D721Med (cell line): ENCODE measurements around the gene RNU7-1.

Experiments
- DNase-seq: peaks from one replicate; pipeline ENCODE4 v3.0.0; 2011; ENCODE audit warnings: low spot score; ENCODE audit not compliant: insufficient read length
- FAIRE-seq: peaks from 2 replicates; lab custom pipeline; 2011; peaks lifted over from hg19 to GRCh38; lab: Jason Lieb, UNC
- TF ChIP-seq, protein P1 (sequence below): IDR thresholded peaks from 2 replicates; pipeline ENCODE4 v1.5.1; 2012; ENCODE audit warnings: mild to moderate bottlenecking, control low read depth; ENCODE audit not compliant: insufficient read depth; ENCODE audit errors: missing control alignments

RNU7-1 gene

DNA sequence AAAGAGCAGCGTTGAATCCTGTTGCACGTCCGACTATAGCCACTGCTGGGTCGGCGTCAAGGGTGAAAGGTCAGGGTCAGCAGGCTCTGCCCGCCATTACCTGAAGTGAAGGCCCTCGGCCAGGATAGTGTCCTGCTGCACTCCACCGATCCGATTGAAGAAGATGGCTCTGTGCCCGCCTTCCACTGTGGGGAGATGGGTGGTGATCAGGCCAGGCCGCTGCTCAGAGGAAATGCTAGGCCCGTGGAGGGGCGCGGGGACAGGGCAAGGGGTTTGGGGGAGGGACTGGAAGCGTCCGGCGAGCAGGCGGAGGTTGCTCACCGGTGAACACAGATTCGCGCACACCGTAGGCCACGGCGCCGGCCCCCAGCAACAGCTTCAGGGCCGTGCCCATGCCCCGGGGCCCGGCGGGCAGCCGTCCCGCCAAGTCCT lies 26.5 kb downstream of the RNU7-1 start:
- no peak for DNase-seq
- TF ChIP-seq, protein P1, sequence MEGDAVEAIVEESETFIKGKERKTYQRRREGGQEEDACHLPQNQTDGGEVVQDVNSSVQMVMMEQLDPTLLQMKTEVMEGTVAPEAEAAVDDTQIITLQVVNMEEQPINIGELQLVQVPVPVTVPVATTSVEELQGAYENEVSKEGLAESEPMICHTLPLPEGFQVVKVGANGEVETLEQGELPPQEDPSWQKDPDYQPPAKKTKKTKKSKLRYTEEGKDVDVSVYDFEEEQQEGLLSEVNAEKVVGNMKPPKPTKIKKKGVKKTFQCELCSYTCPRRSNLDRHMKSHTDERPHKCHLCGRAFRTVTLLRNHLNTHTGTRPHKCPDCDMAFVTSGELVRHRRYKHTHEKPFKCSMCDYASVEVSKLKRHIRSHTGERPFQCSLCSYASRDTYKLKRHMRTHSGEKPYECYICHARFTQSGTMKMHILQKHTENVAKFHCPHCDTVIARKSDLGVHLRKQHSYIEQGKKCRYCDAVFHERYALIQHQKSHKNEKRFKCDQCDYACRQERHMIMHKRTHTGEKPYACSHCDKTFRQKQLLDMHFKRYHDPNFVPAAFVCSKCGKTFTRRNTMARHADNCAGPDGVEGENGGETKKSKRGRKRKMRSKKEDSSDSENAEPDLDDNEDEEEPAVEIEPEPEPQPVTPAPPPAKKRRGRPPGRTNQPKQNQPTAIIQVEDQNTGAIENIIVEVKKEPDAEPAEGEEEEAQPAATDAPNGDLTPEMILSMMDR: no peak
- FAIRE-seq: no peak

- TF ChIP-seq, protein P1: no peak
- no peak for FAIRE-seq
- DNase-seq: no peak
Measured at GRCh38 chr12:6974180-6974579, 30.6 kb downstream of the RNU7-1 start.

DNA sequence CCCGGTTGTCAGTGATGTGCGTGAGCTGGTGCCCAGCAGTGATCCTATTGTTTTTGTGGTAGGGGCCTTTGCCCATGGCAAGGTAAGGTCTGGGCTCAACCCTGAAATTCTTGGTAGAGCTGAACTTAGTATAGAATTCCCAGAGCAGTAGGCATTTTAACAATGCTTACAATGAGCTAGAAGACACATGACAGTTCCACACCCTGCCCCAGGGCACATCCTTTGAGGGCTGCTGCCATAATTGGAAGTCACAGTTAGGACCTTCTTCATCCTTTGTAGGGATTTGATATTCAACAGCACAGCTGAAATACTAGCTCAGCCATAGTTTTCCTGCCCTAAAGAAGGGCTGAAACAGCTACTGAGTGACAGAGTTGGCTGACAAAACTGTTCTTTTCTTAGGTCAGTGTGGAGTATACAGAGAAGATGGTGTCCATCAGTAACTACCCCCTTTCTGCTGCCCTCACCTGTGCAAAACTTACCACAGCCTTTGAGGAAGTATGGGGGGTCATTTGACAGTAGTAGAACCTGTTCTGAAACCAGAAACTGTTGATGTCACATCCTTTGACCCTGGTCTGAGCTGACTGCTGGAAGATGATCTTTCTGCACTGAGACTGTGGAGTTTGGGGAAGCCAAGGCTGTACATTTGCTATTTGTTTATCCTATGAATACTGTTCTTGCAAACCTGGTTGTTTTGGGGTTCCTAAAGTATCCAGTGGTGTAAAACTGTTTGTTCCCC lies 31.8 kb downstream of the RNU7-1 start:
- no peak for DNase-seq
- FAIRE-seq: no peak
- TF ChIP-seq, protein P1: no peak

- TF ChIP-seq, protein P1: no peak
- FAIRE-seq (no peak), DNase-seq (no peak)
Measured at GRCh38 chr12:6977653-6978052, 34.0 kb downstream of the RNU7-1 start.

DNA sequence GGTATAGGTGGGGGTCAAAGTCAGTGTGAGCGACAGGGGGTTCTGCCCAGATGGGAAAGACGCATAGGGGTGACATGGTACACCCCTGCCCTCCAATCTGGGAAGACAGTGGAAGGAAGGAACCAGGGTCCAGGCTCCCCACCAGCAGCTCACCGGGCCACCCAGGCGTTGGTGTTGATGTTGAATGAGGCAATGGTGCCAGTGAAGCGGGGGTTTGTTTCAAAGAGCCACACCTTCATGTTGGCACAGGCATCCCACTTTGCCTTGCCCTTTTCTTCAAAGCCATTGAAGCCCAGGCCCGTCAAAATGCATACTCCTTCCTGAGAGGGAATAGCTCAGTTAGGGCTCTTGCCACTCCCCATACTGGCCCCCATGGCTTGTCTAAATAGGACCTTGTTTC lies 34.6 kb downstream of the RNU7-1 start:
- FAIRE-seq (no peak), DNase-seq (no peak)
- TF ChIP-seq, protein P1: no peak

- DNase-seq: no peak
- TF ChIP-seq, protein P1: no peak
- FAIRE-seq: no peak
Measured at GRCh38 chr12:6978611-6979011, 35.0 kb downstream of the RNU7-1 start.

DNA sequence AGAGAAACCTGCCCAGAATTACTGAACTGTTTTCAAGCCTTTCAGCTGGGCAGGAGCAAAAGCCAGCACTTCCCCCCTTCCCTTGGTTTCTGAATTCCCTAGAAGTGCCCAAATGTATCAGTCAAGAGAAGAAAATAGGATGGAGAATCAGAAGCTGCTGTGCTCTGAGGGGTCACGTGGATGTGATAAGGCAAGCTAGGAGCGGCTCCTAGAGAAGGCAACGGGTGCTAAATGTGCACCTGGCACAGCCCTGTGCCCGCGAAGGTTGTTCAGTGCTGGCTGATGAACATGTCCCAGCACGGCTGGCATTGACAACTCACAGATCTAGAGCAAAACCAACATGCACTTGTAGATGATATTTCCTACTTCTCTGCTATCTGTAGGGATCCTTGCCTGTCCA lies 35.4 kb downstream of the RNU7-1 start:
- DNase-seq (no peak), FAIRE-seq (no peak)
- TF ChIP-seq, protein P1: no peak
